ENCODE measurements around the gene POU3F1.

Gene POU3F1

DNA sequence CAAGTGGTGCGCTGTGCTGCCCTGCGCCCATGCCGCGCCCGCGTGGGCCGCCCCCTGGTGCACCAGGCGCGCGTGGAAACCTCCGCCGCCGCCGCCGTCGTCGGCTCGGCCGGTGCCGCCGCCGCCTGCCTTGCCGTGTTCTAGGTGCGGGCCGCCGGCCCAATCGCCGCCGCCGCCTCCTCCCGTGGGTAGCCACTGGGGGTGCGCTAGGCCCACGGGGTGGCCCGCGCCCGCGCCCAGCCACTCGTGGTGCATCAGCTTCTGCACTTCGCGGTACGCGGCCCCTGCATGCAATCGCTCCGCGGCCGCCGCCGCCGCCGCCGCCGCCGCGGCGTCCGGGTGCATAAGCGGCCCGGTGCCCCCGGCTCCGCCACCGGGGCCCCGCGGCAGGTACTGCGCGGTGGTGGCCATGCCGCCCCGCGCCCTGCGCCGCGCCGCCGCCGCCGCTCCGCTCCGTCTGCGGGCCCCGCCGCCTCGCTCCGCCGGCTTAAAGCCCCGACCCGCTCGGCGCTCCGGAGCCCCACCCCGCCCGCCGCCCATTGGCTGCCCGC is at the start of gene POU3F1:
POU3F1 (minus strand) TSS at position 461 of the 551 bp plus-strand sequence; CDS start at position 411, 50 bp downstream.
- no peak for DNase-seq (ENCODE audit: low read depth)

DNA sequence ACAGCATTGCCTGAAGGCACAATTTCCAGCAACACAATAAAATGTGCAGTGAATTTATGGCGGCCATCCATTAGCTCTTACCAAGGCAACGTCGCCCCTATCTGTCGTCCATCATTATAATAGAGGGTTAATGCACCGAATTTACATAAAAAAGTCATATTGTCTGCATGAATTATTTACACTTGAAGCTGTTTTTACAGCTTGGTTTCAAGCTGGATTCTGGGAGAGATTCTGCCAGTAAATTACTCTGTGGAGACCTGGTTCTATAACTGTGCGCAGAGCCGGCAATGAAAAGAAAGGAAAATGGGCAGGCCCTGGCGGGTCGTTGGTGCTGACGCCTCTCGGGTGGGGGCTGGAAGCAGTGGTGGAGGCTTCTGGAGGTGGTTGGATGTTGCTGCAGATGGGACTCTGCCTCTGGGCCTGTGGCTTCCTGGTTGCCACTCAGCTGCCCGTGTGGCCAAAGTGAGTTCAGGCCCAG is 48.9 kb upstream of the POU3F1 start:
- no peak for DNase-seq (ENCODE audit: low read depth)

DNA sequence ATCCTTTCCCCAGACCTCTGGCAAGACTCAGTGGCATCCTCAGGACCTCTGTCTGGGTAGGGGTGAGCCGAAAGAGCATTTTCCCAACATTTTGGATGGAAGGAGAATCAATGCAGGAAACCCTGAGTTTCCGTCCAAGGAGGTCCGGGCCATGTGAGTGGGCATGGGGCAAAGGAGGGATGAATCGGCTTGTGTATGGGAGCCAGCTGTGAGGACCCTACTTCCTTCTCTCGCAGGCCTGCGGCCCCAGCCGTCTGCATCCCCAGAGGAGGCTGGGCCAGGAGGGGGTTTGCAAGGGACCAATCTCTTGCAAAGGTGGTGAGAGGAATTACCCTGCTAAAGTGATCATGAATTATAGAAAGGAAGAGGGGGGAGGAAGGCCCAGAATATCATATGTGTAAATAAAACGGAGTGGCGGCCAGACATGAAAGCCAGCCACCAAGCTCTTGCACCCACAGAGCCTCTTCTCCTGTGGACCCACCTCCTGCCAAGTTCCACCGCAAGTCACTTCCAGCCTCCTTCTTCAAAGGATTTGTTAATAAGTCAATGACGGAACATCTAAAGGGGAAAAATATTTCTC is 48.2 kb upstream of the POU3F1 start:
- DNase-seq (ENCODE audit: low read depth) = no peak

DNA sequence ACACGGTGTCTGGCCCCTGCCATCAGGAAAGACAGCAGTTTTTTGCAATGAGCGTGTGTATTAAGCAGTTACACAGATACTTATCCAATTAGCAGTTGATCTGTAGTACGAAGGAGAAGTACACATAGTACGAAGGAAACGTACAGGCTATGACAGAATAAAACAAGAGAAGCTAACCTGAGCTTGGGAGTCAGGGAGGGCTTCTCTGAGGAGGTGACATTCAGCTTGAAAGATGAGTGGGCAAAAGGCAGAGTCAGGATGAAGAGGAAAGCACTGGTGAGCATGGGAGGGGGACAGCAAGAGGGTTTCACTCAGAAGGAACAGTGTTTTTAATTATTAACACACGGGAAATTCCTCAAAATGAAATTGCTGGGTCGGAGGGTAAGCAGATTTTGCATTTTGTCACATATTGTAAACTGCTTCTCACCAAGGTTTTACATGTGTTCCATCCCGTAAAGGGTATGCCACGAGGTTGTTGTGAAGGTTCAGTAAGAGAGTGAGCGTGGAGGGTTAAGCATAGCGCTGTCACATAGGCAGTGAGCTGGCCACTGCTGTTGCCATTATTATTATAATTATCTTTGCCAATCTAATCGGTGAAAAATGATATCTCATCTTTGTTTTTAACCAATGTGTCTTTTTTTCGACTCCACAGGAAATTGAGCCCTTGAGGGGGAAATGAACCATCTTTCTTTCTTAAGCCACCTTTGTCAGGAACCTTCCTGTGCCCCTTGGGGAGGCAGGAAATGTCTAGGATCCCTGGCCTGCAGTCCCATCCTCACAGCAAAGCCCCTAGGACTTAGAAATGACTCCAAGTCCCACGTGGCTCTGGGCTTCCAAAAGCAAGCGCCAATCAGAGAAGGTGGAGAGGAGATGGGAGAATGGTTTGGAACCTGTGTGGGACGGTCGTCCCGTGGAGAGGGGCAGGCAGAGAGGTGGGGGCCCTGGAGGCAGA is 47.3 kb upstream of the POU3F1 start:
- DNase-seq (ENCODE audit: low read depth) = no peak

DNA sequence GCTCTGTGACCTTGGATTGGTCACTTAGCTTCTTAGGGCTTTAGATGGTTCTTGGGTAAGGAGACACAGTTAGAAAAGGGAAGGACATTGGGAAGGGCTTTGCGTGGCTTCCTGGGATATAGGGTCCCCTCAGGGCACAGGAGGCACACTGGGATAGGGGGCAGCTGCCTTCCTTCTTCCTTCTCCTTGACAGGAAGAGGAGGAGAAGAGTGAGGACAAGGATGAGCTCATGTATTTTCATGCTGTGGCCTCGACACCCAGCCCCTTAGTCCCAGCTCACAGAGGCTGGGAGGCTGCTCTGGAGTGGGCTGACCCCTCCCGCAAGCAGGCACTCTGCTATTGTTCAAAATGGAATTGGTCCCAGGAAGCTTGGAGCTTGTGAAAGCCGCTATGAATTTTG is 45.7 kb upstream of the POU3F1 start:
- DNase-seq (ENCODE audit: low read depth) = no peak

DNA sequence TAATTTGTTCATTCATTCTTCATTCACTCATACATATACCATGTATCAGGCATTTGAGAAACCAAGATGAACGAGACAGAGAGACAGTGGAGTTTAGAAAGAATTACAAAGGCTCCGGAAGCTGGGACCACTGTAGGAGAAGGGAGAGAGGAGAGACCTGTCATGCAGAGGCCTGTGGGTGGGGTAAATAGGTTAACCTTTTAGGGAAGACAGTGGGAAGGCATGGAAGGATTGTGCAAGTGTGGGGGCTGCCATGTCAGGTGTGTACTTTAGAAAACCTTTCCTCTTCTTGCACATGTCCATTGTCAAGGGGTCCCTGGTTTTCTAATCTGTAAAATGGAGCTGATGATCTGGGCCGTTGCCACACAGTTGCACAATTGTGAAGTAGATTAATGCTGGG is 44.2 kb upstream of the POU3F1 start:
- DNase-seq (ENCODE audit: low read depth) = no peak

DNA sequence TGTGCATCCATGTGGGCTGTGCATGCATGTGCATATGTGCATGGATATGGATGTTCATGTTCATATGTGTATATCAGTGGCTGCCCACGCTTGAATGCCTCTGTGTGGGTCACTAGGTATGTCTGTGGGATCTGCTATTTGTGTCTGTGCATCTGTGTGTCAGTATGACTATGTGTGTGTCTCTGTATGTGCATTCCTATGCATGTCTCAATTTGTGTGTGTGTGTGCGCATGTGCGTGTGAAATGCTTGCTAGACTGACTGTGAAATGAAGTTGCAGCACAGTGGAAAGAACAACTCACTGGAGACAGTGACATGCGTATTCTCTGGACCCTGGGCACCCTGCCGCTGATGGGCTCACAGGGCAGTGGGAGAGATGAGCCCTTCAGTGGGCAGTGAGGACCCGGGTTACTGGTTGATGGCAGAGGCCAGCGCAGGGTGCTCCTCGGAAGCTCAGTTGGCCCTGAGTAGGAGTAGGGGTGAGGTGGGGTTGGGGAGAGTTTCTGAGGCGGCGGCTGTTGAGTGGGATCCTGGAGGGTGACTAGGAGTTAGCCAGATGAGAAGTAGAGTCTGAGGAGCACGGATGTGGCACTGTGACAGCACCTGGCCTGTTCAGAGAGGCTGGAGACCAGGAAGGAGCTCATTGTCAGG is 43.2 kb upstream of the POU3F1 start:
- DNase-seq (ENCODE audit: low read depth) = no peak

DNA sequence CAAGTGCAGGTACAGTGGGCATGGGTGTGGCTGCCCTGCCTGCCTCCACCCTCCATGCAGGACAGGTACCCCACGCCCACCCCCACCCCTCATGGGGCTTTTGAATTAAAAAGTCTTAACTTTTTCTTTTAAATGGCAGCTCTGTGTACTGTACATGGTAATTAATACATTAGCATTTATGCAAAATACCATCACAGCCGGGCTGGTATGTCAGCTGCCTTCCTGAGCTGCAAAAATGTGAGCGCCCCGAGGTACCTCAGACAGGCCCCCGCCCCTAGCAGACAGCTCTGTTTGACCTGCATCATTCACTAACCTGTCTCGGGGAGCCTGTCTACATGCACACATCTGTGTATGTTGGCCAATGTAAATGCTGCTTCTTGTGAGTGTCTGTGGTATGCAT is 42.2 kb upstream of the POU3F1 start:
- no peak for DNase-seq (ENCODE audit: low read depth)

DNA sequence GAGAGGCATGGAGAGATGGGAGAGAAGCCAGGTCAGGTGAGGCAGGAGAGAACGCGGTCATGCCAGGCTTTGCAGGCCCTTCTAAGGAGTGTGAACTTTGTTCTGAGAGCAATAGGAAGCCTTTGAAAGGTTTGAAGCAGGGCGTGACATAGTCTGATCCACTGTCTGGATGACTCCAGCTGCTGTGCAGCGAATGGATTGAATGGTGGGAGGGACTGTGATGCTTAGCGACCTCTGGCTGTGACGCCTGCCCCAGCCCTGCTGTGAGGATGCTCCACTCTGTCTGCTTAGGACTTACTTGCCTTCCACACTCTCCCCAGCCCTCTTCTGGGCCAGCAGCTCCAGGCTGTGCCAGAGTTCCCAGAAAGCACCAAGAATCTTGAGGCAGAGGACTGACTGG is 41.8 kb upstream of the POU3F1 start:
- no peak for DNase-seq (ENCODE audit: low read depth)

DNA sequence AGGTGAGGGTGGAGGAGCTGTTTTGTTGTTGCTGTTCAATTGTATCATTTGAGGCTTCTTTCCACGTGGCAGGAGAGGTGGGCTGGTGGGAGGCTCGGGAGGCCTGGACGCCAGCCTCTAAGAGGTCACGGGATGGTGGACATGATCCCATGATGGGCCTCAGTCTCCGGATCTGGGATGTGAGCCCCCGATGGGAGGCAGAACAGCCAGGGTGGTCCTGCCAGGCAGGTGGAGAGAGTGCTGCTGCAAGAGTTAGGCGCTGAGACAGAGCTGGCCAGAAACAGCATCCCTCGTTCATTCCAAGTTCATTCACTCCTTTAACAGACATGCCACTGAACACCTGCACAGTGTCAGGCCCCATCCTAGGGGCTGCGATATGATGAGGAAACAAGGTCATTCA is 41.1 kb upstream of the POU3F1 start:
- DNase-seq (ENCODE audit: low read depth) = no peak

DNA sequence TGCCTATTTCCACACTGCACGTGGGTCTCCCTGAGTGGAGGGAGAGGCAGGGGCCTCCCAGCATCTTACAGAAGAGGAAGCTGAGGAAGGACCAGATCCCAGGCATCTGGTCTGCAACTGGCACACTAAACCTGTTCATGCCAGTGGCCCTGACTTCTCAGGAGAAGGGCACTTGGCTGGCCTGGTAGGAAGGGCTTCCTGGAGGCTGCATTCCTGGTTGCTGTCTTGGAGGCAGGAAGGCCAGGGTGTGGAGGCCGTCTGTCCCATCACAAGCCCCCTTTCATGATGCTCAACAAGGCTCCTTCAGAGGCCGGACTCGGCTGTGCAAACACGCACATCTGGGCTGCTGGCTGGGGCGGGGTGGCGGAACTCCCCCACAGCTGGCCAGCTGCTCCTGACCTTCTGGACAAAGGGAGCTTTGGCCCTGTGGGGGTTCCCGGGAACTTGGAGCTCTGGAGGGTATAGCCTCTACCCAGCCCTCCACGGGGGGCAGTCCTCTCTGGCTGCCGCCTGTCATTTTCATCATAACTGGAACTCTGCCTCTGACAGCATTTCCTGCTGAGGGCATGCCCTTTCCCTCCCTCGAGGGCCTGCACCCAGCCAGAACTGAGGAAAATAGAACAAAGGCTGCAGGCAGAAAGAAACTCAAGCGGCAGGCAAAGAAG is 39.2 kb upstream of the POU3F1 start:
- no peak for DNase-seq (ENCODE audit: low read depth)

DNA sequence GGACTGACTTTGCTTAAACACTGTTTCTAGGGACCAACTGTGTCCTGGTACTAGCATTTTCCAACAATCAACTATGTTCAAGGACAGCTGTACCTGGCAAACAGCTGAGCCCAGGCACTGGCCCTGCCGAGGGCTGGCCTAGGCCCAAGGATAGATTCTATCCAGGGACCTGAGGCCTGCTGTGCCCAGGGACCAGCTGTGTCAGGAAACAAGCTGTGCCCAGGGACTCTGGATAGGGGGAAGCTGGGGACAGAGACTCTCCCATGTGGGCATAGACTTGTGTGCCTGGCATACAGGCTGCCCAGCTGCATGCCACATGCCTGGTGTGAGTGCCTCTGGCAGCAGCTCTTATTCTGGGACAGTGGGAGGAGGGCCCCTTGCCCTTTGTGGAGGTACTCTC is 38.1 kb upstream of the POU3F1 start:
- no peak for DNase-seq (ENCODE audit: low read depth)

DNA sequence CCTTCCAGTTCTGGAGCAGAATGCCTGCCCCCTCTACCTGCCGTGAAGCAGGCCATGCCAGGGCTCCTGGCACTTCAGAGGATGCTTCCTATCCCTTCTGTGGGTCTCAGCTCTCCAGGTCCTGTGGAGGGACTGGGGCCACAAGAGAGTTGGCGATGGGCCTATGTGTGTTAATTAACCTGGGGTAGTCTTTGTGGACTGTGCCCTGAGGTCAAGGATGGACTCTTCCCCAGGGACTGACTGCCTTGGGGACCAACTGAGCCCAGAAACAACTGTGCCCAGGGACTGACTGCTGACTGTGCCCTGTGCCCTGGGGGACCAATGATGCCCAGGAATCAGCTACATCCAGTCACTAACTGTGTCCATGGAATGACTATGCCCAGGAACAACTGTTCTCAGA is 37.5 kb upstream of the POU3F1 start:
- DNase-seq (ENCODE audit: low read depth) = no peak

DNA sequence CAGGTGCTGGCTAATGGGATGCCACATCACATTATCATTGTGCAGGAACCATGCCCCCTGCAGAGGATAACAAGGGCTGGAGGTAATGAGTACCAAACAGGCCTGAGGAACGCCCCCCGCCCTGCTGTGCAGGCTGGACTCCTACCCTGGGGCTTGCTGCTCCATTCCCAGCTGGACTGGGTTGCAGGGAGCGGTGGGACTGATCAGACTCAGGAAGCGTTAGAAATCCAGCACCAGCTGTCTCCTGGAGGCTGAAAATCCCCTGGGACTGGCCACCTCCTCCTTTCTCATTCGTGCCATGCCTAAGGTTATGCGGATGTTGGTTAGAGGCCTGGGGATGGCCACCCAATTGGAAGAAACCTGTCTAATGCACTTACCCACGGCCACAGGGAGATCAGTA is 36.9 kb upstream of the POU3F1 start:
- no peak for DNase-seq (ENCODE audit: low read depth)

DNA sequence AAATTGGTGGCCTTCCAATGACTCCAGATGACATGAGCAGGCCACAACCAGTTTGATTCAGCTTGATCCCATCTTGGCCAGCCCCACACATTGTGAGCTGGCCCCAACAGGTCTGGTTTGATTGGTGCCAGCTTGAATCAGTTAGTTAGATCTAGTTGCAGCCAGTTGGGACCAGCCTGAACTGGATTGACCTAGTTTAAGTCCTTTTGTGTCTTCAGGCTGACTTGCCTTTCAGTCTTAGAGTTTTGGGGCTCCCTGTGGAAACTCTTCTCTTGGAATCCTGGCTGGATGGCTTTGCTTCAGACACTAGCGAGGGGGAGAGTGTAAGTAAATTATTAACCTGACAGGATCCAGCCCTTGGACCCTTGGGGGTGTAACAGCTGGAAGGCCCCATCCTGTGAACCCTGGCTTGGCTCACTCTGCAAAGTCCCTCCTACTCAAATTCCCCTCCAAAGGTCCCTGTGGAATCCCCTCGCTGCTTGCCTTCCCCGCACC is 36.2 kb upstream of the POU3F1 start:
- DNase-seq (ENCODE audit: low read depth) = no peak

DNA sequence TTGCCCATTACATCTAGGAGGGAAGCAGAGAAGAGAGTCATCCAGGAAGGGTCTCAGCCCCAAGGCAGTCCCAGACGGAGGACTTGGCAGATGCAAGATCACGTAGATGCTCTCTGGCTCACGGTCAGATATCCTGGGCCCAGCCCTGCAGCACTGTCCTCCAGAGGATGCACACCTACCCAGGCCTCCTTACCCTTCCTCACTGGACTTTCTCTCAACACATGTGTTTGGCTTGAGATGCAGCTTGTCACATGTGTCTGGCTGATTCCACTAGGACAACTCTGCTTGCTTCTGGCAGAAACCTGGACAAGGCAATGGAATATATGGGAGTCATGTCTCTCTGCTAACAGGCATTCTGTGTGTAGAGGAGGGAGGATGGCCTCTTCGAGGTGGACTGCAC is 32.4 kb upstream of the POU3F1 start:
- no peak for DNase-seq (ENCODE audit: low read depth)

DNA sequence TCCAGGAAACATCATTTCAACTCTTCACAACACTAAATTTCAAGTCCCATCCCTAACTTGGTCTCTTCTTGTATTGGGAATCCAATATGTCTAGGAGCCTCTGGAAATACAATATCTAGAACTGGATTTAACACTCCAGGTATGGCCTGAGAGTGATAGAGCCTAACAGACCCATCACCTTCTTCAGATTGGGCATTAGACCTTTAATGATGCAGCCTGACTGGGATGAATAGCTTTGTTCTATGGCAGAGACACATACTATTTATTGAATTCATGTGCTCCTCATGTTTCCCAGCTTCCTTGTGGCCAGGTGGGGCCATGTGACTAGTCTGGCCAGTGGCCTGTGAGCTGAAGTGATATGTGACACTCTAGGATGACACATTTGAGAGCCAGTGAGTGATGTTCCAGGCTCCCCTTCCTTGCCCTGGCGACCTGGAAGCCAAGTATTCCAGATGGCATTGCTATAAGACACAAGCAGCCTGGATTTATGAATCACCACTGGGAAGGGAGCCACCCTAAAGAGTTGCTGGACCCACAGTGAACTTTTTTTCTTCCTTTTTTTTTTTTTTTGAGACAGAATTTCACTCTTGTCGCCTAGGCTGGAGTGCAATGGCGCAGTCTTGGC is 31.0 kb upstream of the POU3F1 start:
- no peak for DNase-seq (ENCODE audit: low read depth)

DNA sequence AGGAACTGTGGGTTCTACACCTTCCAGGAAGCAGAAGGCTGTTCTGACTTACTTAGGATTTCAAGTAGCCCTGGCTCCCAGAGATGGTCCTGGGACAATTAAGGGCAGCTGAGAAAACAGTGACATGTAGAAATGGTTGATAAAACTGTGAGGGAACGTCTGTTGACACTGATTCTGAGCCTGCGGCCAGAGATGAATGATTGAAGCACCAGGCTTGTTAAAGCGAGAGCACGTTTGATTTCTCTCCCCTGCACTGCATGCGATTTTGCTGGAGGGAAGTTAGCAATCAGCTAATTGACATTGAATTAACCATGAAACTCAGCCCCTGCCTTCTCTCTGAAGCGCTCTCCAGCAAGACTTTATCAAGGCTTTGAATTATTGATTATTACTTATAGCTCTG is 29.9 kb upstream of the POU3F1 start:
- DNase-seq (ENCODE audit: low read depth) = no peak

DNA sequence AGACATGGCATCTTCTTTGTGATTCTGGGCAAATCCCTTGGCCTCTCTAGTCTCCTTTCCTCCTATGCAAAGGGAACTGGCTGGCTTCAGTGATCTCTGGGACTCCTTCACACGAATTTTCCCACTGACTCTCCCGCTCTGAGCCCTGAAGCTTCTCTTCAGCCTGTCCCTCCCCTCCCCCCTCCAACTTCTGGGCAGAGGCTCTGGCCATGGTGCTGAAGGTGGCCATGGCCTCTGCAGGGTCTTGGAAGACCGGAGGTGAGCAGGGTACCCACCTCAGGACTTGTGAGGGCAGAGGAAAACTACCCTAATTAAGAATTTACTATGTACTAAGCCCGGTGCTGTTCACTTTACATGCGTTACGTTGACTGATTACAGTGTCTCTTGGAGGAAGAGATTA is 29.4 kb upstream of the POU3F1 start:
- no peak for DNase-seq (ENCODE audit: low read depth)

DNA sequence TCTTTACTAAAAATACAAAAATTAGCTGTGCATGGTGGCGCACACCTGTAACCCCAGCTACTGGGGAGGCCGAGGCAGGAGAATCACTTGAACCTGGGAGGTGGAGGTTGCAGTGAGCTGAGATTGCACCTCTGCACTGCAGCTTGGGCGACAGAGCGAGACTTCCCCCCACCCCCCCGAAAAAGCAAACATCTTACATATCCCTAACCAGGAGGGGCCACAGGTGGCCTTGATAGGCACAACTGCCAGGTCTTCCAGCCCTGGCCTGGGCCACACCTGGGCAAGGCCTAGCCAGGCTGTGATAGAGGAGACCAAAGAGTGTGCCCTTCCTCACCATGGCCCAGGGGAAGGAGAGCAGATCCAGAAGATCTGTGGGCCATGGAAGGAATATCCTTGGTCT is 28.6 kb upstream of the POU3F1 start:
- no peak for DNase-seq (ENCODE audit: low read depth)

DNA sequence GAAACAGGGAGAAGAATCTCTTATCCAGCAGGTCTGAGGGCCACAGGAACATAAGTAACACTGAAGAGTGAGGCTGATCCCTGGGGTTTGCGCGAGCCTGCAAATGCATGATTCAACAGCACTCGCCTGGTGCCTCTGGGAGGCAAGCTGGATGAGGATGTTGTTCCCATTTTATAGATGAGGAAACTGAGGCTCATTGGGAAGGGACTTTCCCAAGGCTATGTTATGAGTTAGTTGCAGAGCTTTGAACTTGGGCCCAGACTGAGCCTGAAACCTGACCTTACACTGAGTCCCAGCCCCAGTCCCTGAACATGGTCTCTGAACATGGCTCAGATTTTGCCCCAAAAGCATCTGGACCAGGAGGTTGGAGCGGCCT is 27.7 kb upstream of the POU3F1 start:
- no peak for DNase-seq (ENCODE audit: low read depth)
